C4-2B (cell line): ENCODE data around the gene PAGE5.

Experiments used
- CTCF ChIP-seq: fragments of 450-650 bp; conservative IDR thresholded peaks from 2 replicates; pipeline ENCODE4 v1.5.1; 2017; ENCODE audit warnings: mild to moderate bottlenecking
- ZFX ChIP-seq: fragments of 450-650 bp; IDR thresholded peaks from 2 replicates; pipeline ENCODE4 v1.6.1; 2017

DNA sequence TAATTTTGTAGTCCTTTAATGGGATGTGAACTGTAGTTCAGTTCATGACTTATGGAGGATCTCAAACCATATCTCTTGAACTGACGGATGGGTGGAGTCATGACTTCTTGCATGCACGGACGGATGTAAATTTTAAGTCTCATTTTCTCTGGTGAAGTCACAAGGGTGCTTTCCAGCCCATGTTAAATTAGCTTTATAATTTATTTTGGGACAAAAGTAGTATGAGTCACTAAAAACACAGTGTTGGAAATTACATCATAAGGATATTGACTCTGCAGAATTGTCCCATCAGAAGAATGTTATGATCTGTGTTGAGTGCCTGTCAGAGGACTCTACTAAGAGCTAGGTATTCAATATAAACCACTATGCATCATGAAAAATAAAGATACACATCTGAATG is 6.8 kb upstream of the PAGE5 start:
- TF ChIP-seq CTCF (no peak), ZFX (no peak)
